Suprapubic skin (tissue), 4 donors: ENCODE results near the gene GFOD2. TPM values are rescaled to one million over a fixed set of nuclear protein-coding genes. Genes with fewer than 3 reads are reported as not detected.

ENCODE experiments used
- DNase-seq, 2 donors: peaks; one replicate each; pipeline ENCODE4 v3.0.0-alpha.2; 2019; ENCODE audit warnings: low spot score in 2 of 2
- H3K27ac ChIP-seq: fragments of 200-600 bp; sonication (generic); one replicate; pipeline ENCODE4 v1.5.1; 2019
- H3K27me3 ChIP-seq: fragments of 200-600 bp; sonication (generic); one replicate; pipeline ENCODE4 v1.5.1; 2019
- H3K36me3 ChIP-seq: fragments of 200-600 bp; sonication (generic); one replicate; pipeline ENCODE4 v1.5.1; 2019
- H3K4me1 ChIP-seq: fragments of 200-600 bp; sonication (generic); one replicate; pipeline ENCODE4 v1.5.1; 2019
- H3K4me3 ChIP-seq: fragments of 200-600 bp; sonication (generic); one replicate; pipeline ENCODE4 v1.5.1; 2019; ENCODE audit warnings: mild to moderate bottlenecking
- H3K9me3 ChIP-seq: fragments of 200-600 bp; sonication (generic); one replicate; pipeline ENCODE4 v1.5.1; 2019
- CTCF ChIP-seq, 2 donors: fragments of 200-600 bp in 1 of 2; fragments of 450-650 bp in 1 of 2; sonication (generic) in 1 of 2; IDR thresholded peaks; one replicate each; pipeline ENCODE4 v1.5.1; 2016 to 2019; ENCODE audit warnings: antibody characterized with exemption in 2 of 2, mild to moderate bottlenecking in 1 of 2, moderate library complexity in 1 of 2
- EP300 ChIP-seq: sonication (generic); formaldehyde crosslinking; IDR thresholded peaks from one replicate; pipeline ENCODE4 v1.6.1; 2017; ENCODE audit warnings: antibody characterized with exemption
- POLR2A ChIP-seq, 2 donors: fragments of 450-650 bp; IDR thresholded peaks; one replicate each; pipeline ENCODE4 v1.6.1; 2017; ENCODE audit warnings: antibody characterized with exemption in 2 of 2, mild to moderate bottlenecking in 2 of 2, moderate library complexity in 2 of 2
- POLR2AphosphoS5 ChIP-seq, 3 donors: sonication (generic); formaldehyde crosslinking; IDR thresholded peaks; one replicate each; pipeline ENCODE4 v1.6.1; 2017; ENCODE audit warnings: antibody characterized with exemption in 3 of 3
- WGBS: methylation state at CpG from one replicate; pipeline ENCODE4 v1.1.5; 2018; 5-methylcytosine and 5-hydroxymethylcytosine counted together
- total RNA-seq, 4 donors: library from RNA; depleted of rRNA; stranded (reverse); fragments of >200 nt; gene quantifications; one replicate each; pipeline ENCODE4 v1.1.0, GENCODE V29; 2016

Gene GFOD2
- total RNA-seq, 4 donors from 2014 or later = 18.3 to 31.1 (median 25.9) TPM

- Histone ChIP-seq H3K4me3 (no peak overlapping the region), H3K9me3 (no peaks in the 10 kb centered on the region), H3K27me3 (no peaks in the 10 kb centered on the region), H3K36me3 (peaks cover 13% of the 10 kb centered on the region), H3K4me1 (peaks cover 28% of the 10 kb centered on the region), H3K27ac (no peak overlapping the region)
- no peak for TF ChIP-seq POLR2AphosphoS5 (IDR thresholded peaks at IDR 0.05)
- TF ChIP-seq CTCF (IDR thresholded peaks at IDR 0.05) = no peak
- no peak for TF ChIP-seq EP300
- TF ChIP-seq POLR2A (IDR thresholded peaks at IDR 0.05) = no peak
- DNase-seq = no peak
- 74% methylated on average over 4 of the region's 4 CpGs for WGBS
Measured at GRCh38 chr16:67683767-67684166, 35.3 kb downstream of the GFOD2 start.

GRCh38 chr16:67679935-67680897, 38.9 kb downstream of the GFOD2 start:
- Histone ChIP-seq H3K27ac (no peak overlapping the region), H3K27me3 (no peaks in the 10 kb centered on the region), H3K9me3 (no peaks in the 10 kb centered on the region), H3K4me1 (peaks cover 37% of the 10 kb centered on the region), H3K36me3 (peaks cover 14% of the 10 kb centered on the region), H3K4me3 (no peak overlapping the region)
- no peak for DNase-seq
- no peak for TF ChIP-seq CTCF (IDR thresholded peaks at IDR 0.05)
- no peak for TF ChIP-seq POLR2AphosphoS5 (IDR thresholded peaks at IDR 0.05)
- no peak for TF ChIP-seq EP300
- no peak for TF ChIP-seq POLR2A (IDR thresholded peaks at IDR 0.05)
- WGBS = 93% methylated on average over 10 of the region's 10 CpGs

GRCh38 chr16:67678354-67679023, 40.6 kb downstream of the GFOD2 start:
- Histone ChIP-seq H3K4me3 (no peak overlapping the region), H3K9me3 (no peaks in the 10 kb centered on the region), H3K27me3 (no peaks in the 10 kb centered on the region), H3K36me3 (peaks cover 10% of the 10 kb centered on the region), H3K4me1 (peaks cover 37% of the 10 kb centered on the region), H3K27ac (no peak overlapping the region)
- WGBS = 73% methylated on average over 12 of the region's 12 CpGs
- TF ChIP-seq POLR2AphosphoS5 (IDR thresholded peaks at IDR 0.05) (no peak), CTCF (IDR thresholded peaks at IDR 0.05) (no peak), POLR2A (IDR thresholded peaks at IDR 0.05) (no peak), EP300 (no peak)
- no peak for DNase-seq

- no peak for TF ChIP-seq POLR2A (IDR thresholded peaks at IDR 0.05)
- no peak for TF ChIP-seq POLR2AphosphoS5 (IDR thresholded peaks at IDR 0.05)
- no peak for TF ChIP-seq EP300
- TF ChIP-seq CTCF (IDR thresholded peaks at IDR 0.05) = no peak
- no peak for DNase-seq
- Histone ChIP-seq H3K27ac (no peak overlapping the region), H3K36me3 (peaks cover 10% of the 10 kb centered on the region), H3K4me3 (no peak overlapping the region), H3K27me3 (no peaks in the 10 kb centered on the region), H3K4me1 (peaks cover 44% of the 10 kb centered on the region), H3K9me3 (no peaks in the 10 kb centered on the region)
- WGBS = 91% methylated on average over 1 of the region's 1 CpG
Measured at GRCh38 chr16:67677712-67678111, 41.4 kb downstream of the GFOD2 start.

GRCh38 chr16:67676939-67677338, 42.2 kb downstream of the GFOD2 start:
- DNase-seq = no peak
- peaks cover 48% of the 10 kb centered on the region for H3K4me1 ChIP-seq

More at GRCh38 chr16:67676939-67677338, 42.2 kb downstream of the GFOD2 start:
- Histone ChIP-seq H3K27ac (no peak overlapping the region), H3K36me3 (peaks cover 10% of the 10 kb centered on the region), H3K9me3 (no peaks in the 10 kb centered on the region), H3K4me3 (no peak overlapping the region), H3K27me3 (no peaks in the 10 kb centered on the region)
- WGBS = 71% methylated on average over 8 of the region's 8 CpGs
- TF ChIP-seq EP300 (no peak), CTCF (IDR thresholded peaks at IDR 0.05) (no peak), POLR2AphosphoS5 (IDR thresholded peaks at IDR 0.05) (no peak), POLR2A (IDR thresholded peaks at IDR 0.05) (no peak)
